ENCODE results near the gene DPYSL5.

Gene DPYSL5

DNA sequence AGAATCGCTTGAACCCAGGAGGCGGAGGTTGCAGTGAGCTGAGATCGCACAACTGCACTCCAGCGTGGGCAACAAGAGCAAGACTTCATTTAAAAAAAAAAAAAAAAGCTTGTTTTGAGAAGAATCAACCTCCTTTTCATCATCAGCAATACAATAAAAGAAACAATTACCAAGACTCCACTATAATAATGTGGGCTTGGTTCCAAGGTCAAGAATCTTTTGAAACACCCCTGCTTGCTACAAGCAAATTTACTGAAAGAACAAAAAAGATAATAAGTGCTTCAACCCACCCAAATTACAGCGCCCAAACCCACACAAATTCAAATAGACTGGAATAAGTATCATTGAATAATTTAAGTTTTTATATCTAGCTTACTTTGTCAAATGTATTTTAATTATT lies 88.9 kb downstream of the DPYSL5 start:
- DNase-seq, result peak; percentile 47

DNA sequence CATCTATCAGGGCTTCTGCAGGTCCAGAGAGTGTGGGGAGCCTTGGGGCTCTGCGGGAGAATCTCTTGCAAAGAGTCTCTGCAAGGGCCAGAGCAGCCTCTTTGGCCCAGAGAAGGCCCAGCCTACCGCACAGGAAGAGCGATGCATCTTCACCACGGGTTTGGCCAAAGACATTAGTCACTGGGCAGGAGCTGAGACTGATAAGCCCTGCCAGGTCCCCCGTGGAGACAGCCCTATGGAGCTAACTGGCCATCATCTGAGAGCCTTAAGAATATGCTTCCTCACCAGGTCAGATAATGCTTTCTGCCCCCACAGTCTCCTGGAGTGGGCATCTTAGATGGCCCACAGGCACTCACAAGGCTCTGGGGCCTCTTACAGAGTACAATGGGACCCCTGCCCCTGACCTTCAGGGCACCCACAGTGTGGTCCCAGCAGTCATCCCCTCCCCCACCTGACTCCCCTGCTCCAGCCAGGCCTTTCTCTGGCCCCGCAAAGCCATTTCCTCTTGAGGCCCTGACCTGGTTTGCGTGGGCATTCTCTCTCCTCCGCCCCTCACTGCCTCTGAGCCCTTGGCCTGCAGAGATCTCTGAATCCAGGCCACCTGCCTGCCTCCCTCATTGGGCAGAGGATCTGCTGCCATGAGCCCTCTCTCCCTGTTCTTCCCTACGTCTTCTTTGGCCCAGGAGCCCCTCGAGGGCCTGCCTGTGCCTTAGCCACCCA lies 90.6 kb downstream of the DPYSL5 start:
- no peak for DNase-seq

DNA sequence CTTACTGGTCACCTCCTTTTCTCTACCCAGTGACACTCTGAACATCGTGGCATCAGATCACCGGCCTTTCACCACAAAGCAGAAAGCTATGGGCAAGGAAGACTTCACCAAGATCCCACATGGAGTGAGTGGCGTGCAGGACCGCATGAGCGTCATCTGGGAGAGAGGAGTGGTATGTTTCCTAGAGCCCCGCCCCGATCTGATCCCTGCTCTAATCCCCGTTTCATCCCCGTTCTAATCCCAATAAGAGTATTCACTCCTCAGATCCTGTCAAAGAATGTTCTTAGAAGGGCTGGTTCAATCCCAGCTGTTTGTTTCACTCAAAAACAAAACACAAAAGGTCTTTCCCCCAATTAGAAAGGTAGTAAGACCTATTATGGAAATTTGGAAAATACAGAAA lies 92.1 kb downstream of the DPYSL5 start:
- no peak for DNase-seq

DNA sequence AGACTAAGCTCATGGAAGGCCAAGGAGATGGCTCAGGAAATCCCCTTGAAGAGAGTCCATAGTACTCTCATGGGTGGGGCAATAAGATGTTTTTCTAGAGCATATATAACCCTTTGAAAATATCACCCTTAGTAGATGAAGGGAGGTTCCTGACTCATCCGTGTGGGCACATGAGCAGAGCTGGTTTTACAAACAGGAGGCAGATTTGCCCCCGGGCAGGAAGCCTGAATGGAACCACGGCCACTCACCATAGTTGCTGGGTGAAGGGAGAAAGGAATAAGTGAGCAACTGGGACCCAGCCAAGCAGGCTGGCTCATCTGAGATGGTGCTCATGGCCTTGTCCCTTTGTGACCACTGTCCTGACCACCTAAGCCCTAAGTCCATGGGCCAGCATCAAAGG lies 93.6 kb downstream of the DPYSL5 start:
- DNase-seq, result no peak

DNA sequence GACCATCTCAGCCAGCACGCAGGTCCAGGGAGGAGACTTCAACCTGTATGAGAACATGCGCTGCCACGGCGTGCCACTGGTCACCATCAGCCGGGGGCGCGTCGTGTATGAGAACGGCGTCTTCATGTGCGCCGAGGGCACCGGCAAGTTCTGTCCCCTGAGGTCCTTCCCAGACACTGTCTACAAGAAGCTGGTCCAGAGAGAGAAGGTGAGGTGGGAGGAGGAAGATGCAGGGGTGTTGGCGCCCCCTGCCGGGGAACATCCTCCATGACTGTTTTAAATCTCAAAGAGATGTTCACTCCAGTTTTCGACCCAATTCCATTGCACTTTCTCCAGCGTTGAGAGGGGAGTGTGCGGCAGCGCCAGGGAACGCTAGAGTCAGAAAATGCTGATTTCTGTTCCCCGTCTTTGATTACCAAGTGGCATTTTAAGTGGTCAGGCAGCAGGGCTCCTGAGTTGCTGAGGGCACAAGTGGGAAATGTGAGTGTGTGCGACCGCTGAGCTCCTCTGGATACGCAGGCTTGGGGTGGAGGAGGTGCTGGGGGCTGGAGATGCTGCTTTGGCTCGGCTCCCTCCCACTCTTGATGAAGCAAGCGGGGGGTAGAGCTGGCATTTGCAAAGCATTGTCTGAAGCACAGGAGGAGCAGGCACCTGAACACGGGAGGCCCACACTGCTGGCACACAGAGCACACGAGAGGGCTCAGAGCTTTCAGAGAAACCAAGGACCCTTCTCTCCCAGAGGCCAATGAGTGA lies 94.8 kb downstream of the DPYSL5 start:
- peak; percentile 37 for DNase-seq

DNA sequence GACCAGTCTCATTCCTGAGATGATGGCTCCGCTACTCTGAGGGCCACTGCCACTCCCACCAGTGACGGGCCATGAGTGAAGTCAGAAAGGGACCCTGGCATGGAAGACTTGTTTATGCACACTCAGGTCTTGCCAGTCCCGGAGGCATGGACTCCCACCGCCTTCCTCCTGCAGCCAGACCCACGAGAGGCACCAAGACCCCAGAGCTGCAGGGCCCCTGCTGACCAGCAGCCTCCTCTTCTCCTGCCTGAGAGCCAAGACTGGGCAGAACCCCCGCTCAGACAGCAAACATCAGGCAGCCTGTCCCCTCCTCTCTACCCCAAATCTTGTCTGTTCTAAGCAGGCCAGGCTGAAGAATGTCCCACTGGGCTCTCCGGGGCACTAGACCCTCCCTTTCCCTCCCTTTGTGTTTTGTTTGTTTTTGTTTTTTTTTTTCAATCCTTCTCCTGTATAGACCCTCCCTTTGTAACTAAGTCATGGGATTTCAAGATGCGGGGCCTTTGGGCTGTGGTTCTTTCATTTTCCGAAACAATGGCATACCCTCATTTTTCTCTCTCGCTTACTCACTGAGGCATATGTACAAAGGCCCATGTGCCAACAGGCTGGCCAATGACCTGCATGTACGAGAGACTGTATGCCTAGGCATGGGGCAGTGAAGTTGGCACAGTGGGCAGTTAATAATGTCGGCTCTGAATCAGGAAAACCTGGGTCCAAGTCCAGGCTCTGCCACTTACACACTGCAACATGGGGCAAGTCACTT lies 98.2 kb downstream of the DPYSL5 start:
- DNase-seq, result no peak

DNA sequence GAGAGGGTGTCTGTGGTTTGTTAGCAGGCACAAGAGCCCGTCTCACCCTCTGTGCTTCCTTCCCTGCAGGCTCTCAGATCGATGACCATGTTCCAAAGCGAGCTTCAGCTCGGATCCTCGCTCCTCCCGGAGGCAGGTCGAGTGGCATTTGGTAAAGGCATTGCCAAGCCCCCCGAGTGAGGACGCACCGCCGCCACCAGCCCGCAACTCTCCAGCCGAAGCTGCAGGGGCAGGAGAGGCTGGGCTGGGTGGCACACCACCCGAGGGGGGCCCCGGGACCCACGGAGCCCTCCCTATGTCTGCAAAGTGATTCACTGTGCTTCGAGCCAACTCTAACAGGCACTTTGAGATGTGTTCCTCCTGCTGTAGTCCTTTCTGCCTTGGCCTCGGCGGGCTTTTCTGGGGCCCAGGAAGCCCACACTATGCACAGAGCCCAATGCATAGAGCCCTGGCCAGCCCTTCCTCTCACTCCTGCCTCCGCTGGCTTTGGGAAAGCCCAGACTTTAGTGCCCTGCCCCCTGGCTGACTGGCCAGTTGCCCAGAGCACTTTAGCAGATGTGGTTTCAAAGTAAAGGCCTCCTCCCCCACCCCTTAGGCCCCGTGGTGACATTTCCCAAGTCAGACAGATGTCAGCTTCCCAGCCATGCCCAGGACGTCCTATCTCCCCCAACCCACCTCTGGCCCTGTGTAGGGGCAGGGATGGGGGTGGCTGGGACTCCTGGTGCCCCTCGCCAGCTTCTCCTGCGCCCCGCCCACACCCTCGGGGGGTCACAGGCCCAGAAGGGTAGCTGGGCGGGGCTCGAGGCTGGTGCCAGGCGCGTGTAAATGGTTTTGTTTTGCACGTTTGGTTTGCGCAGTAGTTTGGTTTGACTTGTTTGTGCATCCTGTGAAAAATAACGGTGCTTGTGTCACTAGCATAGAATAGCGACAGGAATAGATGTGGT lies 99.2 kb downstream of the DPYSL5 start:
- no peak for DNase-seq

DNA sequence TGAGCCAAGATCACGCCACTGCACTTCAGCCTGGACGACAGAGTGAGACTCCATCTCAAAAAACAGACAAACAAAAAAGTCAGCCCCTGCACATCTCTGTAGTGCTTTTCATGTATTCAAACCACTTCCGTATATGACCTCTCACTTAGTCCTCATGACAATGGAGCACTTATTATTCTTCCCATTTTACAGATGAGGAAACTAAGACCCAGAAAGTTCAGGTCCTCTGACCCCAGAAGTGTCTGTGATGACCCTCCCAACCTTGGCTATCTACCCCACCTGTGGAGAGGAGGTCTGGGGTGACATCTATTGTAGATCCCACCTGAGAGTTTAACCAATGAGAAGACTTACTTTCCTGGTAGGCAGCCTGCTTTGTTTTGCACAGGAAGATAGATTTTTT lies 100.9 kb downstream of the DPYSL5 start:
- no peak for DNase-seq

DNA sequence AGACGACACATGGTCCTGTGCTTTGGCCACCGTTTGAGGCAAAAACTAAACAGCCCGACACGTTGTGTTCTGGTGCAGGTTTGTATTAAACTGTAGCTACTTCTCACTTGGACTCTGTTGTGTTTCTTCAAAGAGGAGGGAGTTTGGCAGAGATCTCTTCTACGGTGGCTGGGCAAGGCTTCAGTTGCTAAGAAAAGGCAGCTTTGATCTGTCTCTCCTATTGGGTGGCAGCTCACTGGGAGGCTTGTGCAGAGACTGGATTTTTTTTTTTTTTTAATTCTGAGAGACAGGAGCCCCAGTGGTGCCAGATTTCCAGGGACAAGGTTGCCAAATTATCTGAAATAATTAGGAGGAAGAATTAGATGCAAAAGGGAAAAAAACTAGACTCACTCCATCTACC lies 102.3 kb downstream of the DPYSL5 start:
- no peak for DNase-seq

DNA sequence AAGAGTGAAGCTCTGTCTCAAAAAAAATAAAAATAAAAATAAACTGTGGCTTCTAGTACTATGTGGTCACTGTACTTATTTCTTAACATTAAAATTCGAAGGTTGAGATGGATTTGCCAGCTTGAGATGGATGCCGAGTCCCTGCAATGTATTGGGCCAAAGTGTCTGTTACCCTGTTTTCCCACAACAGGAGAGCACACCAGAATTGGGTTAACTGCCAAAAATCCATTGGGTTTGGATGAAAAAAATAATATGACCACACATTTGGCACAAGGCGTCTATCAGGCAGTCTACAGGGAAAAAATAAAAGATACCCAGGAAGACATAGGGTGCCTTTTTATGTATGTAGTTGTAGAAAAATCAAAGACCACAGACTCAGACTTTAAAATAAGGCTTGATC lies 103.3 kb downstream of the DPYSL5 start:
- no peak for DNase-seq

DNA sequence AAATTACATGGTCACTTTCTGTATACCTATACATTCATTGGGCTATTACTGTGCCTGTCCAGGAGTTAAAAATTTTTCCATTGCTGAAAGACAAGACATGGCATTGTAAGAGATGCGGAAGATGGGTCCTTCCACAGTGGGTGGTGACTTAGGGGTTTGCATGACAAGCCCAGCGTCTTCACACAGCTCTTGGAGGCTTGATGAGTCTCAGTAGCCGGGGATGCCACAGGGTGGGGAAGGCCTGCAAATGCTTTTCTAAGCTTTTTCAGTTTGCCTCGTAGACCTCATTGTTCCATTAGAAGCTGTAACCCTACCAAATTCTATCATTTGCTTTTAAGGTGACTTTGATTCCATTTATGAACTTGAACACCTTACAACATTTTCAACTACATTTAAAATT lies 104.4 kb downstream of the DPYSL5 start:
- no peak for DNase-seq

DNA sequence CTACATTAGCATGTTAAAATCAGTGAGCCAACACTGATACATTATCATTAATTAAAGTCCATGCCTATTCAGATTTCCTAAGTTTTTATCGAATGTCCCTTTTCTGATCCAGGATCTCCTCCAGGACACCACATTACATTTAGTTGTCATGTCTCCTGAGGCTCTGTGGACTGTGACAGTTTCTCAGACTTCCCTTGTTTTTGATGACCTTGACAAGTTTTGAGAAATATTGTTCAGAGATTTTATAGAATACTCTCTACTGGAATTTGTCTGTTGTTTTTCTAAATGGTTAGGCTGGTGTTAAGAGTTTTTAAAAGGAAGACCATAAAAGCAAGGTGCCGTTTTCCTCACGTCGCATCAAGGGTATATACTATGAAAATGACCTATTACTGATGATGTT lies 106.2 kb downstream of the DPYSL5 start:
- no peak for DNase-seq

DNA sequence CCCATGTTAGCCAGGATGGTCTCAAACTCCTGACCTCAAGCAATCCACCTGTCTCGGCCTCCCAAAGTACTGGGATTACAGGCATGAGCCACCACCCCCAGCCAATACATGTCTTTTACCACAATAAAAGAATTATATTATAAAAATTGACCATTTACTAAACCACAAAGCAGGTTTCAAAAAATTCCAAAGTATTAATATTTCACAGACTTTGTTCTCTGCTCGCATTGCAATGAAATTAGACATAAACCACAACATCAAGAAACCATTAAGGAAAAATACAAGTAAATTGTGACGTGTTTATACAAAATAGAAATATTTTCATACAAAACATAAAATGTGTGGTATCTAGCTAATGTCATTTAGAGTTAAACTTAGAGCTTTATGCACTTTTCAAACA lies 109.1 kb downstream of the DPYSL5 start:
- no peak for DNase-seq

DNA sequence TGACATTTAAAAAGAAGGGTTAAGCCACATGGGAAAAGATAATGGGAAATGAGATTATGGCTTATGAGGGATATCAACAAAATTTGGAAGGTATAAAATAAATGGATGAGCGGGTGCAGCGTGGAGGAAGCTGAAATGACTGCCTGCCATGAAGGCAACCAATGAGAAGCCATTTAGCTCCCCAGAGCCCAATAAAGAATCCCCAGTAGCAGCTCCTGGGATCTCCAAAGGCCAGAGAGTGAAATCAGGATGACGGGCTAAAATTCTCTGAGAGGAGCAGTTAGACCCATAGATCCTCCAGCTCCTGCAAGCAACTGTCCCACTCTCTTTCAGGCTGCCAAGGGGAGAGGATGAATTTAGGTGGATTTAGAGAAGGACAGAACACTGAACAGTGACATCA lies 109.6 kb downstream of the DPYSL5 start:
- peak; percentile 24 for DNase-seq

DNA sequence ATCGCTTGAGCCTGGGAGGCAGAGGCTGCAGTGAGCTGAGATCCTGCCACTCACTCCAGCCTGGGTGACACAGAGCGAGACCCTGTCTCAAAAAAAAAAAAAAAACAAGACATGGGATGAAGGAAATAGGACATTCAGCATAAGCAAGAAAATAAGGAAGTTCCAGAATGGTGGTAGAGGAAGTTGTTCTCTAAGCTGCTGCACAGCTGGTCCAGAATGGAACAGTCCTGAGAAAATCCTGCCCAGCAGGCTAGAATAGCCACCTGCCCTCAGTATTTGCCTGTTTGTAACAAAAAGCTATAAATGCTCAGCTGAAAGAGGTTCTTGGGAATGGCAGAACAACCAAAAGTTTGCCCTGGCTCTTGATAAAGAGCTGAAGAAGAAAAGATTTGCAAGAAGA lies 111.4 kb downstream of the DPYSL5 start:
- DNase-seq, result no peak

DNA sequence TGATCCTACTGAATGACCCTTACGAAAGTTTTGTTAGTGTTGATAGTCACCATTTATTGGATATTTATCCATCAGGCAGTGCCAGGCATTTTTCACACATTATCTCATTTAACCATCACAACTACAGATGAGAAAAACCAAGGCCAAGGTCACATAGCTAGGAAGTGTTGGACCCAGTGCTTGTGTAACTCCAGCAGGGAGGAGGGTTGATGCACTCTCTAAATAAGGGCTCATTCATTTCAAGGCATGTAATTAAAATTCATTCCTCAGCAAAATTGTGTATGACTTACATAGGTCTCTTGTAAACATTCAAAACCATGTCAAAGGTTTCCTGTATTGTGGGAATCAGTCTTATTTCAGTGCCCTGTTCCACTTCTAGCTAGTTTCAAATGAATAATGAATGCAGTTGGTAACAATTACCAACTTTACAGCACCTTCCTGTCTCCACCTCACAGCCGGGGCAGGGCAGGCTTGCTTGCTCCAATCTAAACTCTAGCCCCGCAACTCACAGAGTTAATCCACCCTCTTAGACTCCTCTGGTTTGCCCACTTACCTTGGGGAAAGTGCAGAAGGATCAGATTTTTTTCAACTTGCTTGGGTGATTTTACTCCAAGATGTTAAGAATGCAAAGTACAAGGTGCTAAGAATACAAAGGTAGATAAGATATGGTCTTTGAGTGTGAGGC lies 116.7 kb downstream of the DPYSL5 start:
- DNase-seq, result no peak

DNA sequence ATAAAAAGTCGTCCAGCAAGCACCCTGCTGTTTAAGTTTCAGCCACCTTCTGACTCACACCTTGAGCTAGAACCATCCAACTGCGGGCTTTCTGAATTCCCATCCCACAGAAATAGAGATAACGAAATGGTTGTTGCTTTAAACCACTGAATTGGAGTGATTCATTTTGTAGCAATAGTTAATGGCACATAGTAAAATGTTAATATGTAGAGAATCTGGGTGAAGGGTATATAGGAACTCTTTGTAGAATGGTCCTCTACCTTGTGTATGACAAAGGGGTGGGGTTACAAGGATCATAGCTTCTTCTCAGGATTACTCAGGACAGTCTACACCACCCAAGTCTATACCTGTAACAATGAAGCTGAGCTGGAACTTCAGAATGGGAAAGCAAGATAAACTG lies 120.1 kb downstream of the DPYSL5 start:
- no peak for DNase-seq

DNA sequence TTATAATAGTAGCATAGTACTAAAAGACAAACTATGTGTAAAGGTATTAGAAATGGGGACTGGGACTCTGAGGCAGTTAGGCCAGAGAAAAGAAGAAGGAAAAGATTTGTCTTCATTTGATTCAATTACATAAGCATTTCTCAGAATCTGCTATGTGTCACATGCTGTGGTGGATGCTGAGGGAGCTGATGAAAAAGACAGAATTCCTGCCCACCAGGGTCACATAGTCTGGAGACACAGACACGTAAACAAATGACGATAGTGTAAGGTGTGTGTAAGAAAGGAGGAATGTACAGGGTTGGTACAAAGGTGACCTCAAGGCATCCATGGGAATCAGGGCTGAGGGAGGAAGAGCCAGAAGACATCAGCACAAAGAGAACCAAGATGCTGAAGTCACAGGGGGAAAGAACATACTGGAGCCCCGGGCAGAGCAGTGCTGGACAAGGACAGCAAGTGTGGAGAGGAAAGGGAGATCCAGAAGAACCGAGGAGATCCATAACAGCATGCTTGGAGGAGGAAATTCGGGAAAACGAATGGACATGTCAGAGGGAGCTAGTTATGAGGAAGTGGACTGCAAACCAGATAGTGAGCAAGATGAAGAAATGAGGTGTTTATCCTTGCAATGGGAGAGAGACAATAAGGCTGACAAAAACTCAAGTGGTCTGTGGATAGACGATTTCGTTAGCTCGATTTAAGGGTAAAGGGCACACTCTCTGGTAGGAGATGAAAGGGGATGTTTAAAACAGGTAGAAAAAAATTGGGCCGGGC lies 121.3 kb downstream of the DPYSL5 start:
- no peak for DNase-seq

DNA sequence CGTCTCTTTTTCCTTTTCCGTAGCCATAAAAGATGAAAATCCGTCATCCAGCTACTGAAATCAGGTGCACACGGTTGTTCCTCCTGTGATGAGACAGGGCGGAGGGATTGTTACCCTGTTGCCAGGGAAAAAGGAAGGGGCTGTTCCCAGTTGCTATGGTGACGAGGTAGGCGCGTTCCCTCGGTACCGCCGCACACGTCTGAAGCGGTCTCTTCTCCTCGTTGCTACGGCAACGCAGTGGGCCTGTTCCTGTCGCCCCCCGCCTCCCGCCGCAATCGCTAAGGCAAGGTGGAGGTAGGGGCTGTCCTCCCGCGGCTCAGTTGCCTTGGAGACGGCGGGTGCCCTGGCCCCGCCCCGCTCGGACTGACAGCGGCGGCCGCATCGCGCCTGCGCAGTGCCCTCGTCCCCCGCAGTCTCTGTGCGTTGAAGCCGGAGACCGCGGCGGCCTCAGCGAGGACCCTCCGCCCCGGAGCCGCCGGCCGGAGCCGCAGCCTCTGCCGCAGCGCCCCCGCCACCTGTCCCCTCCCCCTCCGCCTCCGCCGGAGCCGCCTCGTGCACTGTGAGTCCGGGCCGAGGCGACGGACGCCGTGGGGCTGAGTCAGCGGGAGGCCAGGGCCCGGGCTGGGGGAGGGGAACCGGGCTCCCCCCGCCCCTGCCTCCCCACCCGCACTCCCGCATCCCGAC lies 122.5 kb downstream of the DPYSL5 start, which contains the start of gene MAPRE3:
Gene MAPRE3 (plus strand): TSS at position 394 of the 684 bp plus-strand sequence. CDS start 51,582 bp downstream, outside the sequence.
- peak; percentile 98 for DNase-seq

DNA sequence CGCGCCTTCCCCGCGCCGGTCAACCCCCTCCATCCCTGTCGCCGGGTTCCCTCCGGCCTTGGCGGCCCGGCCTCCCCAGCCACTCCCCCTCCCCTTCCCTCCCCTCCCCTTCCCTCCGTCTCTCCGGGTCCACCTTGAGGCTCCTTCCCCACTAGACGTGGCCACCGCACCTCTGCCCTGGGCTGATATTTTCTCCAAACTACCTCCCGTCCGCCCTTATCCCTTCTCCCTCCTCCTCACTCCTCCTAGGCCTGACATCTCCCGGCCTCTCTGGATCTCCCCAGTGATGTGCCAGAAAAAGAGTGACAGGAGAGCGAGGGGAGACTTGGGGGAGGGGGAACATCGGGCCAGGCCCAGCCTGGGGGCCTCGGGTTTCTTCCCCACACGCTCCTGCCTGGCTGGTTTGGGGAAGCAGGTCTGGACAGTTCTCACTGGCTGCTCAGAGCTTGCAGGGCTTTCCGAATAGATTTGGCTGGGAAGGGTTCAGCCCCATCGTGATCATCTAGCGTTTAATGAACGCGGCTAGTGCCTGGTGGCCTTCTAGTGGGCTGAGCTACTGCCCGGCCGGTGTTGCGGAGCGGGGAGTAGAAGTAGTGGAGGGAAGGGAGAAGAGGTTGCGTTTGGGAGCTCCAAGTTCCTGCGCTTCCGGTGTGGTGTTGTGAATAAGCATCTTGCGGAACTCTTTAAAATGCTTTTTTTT lies 123.1 kb downstream of the DPYSL5 start:
- no peak for DNase-seq

Measured in NCI-H2227 treated with DMSO at 0.1 percent for 48 hours (cell line).